Bronchial epithelial cell (primary cell): ENCODE measurements around the gene CALHM5. TPM values are rescaled to one million over a fixed set of nuclear protein-coding genes. Genes with fewer than 3 reads are reported as not detected.

ENCODE experiments used
- DNase-seq: peaks from one replicate; pipeline ENCODE4 v3.0.0-alpha.2; 2010; ENCODE audit warnings: low read depth
- FAIRE-seq: peaks from 2 replicates; lab custom pipeline; 2011; peaks lifted over from hg19 to GRCh38; lab: Jason Lieb, UNC
- H3K27me3 ChIP-seq: 2 replicates; pipeline ENCODE4 v1.5.1; 2011; ENCODE audit warnings: low read length; ENCODE audit not compliant: control insufficient read depth, insufficient read depth
- H3K36me3 ChIP-seq: 2 replicates; pipeline ENCODE4 v1.5.1; 2011; ENCODE audit warnings: low read length; ENCODE audit not compliant: control insufficient read depth, insufficient read depth
- H3K4me3 ChIP-seq: 2 replicates; pipeline ENCODE4 v1.5.1; 2011; ENCODE audit warnings: mild to moderate bottlenecking, low read depth, low read length, control low read depth
- CTCF ChIP-seq: IDR thresholded peaks from 2 replicates; pipeline ENCODE4 v1.5.1; 2011; ENCODE audit warnings: mild to moderate bottlenecking, moderate library complexity, low read length, control low read depth, inconsistent platforms; ENCODE audit not compliant: insufficient read depth, severe bottlenecking
- total RNA-seq: library from RNA; depleted of rRNA; stranded (reverse); fragments of >200 nt; gene quantifications from 2 replicates; pipeline ENCODE4 v1.2.1, GENCODE V29; 2014

CALHM5 gene
- total RNA-seq, 1 donor from 2014 or later: under 0.01 TPM

- FAIRE-seq: no peak
- no peak for TF ChIP-seq CTCF
- no peaks in the 10 kb centered on the region for H3K36me3 ChIP-seq
- DNase-seq: no peak
- H3K4me3 ChIP-seq: no peak overlapping the region
- H3K27me3 ChIP-seq: no peaks in the 10 kb centered on the region
These were observed 31.7 kb downstream of the CALHM5 start for GRCh38 chr6:116543149-116543548.

DNA sequence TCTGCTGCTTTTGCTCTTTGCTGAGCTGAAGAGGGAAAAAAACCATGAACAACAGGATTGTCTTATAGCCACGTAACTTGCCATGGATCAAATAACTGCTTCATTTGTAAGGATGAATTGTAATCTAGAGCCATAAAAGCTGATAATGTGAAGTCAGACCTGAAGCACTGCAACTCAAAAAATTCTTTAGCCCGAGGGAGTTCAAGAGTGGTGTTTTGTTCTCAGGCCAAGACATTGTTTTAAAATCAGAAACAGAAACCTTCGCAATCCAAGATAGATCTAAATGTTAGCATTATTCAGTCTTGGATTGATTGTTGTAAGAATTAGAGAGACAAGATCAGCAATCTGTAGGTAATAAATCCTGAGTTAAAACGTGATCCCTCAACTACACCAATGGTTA, 34.2 kb downstream of the CALHM5 start, which contains the start of gene TRAPPC3L:
Gene TRAPPC3L (minus strand): TSS at position 34 of the 400 bp plus-strand sequence. CDS start 170 bp downstream, outside the sequence.
- H3K27me3 ChIP-seq: no peaks in the 10 kb centered on the region
- no peaks in the 10 kb centered on the region for H3K36me3 ChIP-seq
- FAIRE-seq (no peak), DNase-seq (no peak)
- H3K4me3 ChIP-seq: no peak within 1 kb of the TSS
- no peak for TF ChIP-seq CTCF

GRCh38 chr6:116547358-116547757, 35.9 kb downstream of the CALHM5 start:
- Histone ChIP-seq H3K27me3 (no peaks in the 10 kb centered on the region), H3K4me3 (no peak overlapping the region), H3K36me3 (no peaks in the 10 kb centered on the region)
- no peak for DNase-seq
- FAIRE-seq: no peak
- TF ChIP-seq CTCF: no peak

GRCh38 chr6:116550796-116551195, 39.4 kb downstream of the CALHM5 start:
- FAIRE-seq: peak; percentile 40
- no peak overlapping the region for H3K4me3 ChIP-seq
- H3K36me3 ChIP-seq: no peaks in the 10 kb centered on the region
- no peak for DNase-seq
- no peak for TF ChIP-seq CTCF
- H3K27me3 ChIP-seq: no peaks in the 10 kb centered on the region

DNA sequence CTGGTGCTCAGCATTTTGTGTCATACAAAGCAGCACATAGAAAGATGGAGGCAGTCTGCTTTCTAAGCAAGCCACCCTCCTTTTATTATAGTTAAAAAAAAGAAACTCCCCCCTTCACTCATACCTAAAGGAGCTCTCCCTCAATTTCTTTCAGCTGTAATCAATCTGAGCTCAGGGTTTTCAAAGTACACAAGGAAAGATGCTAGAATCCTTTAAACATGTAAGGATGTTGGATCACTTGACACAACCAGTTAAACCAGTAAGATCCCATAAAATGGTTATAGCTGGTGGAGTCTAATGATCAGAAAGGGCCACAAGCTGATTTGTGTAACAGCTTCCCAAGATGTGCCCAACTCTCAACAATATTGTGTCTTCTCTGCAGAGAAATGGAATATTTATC, 42.0 kb downstream of the CALHM5 start, which contains the start of gene CALHM4:
Gene CALHM4 (plus strand): TSS at position 301 of the 400 bp plus-strand sequence. CDS start 43 bp downstream, at position 344.
- DNase-seq (no peak), FAIRE-seq (no peak)
- no peak for TF ChIP-seq CTCF
- H3K36me3 ChIP-seq: no peaks in the 10 kb centered on the region
- no peaks in the 10 kb centered on the region for H3K27me3 ChIP-seq
- no peak within 1 kb of the TSS for H3K4me3 ChIP-seq

DNA sequence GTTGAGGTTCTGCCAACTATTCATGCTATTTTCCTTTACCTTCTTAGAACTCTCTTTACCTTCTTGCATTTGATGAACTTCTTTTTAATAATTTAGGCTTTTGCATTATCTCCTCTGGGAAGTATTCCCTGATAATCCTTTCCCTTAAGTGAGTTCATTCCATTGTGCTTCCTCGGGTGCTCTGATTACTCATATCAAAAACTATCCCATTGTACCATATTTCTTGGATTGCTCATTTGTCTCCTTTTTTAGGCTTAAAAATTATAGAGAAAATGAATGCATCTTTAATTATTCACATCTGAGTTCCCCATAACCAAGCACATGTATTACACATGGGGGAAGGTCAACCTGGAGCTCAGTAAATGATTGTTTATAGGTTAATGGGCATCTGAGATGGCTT, 44.6 kb downstream of the CALHM5 start:
- DNase-seq (peak; percentile 60), FAIRE-seq (no peak)
- TF ChIP-seq CTCF: no peak
- no peaks in the 10 kb centered on the region for H3K36me3 ChIP-seq
- H3K4me3 ChIP-seq: no peak overlapping the region
- H3K27me3 ChIP-seq: no peaks in the 10 kb centered on the region
